Right lobe of liver (tissue), 6 donors: ENCODE measurements around the gene C17orf113. TPM values are rescaled to one million over a fixed set of nuclear protein-coding genes. Genes with fewer than 3 reads are reported as not detected.

Experiments used
- ATAC-seq, 4 donors: fragments of 200-7000 bp; cut with Tn5 transposase; one replicate each; pipeline ENCODE4 v1.9.1; 2020; ENCODE audit warnings: mild to moderate bottlenecking in 4 of 4, moderate library complexity in 4 of 4
- DNase-seq, 3 donors: peaks; one replicate each; pipeline ENCODE4 v3.0.0-alpha.2; 2020
- H3K27ac ChIP-seq, 3 donors: fragments of 200-600 bp; one replicate each; pipeline ENCODE4 v1.8.0; 2022
- H3K27me3 ChIP-seq, 2 donors: fragments of 200-600 bp; one replicate each; pipeline ENCODE4 v1.8.0; 2022
- H3K36me3 ChIP-seq, 4 donors: fragments of 200-600 bp; sonication (generic) in 1 of 4; one replicate each; pipeline versions ENCODE4 v1.5.1 to v1.8.0; 2017 to 2022; ENCODE audit warnings: control low read depth in 1 of 4
- H3K4me1 ChIP-seq, 4 donors: fragments of 200-600 bp; sonication (generic) in 1 of 4; one replicate each; pipeline versions ENCODE4 v1.5.1 to v1.8.0; 2017 to 2022; ENCODE audit warnings: control low read depth in 1 of 4
- H3K4me3 ChIP-seq, 3 donors: fragments of 200-600 bp; one replicate each; pipeline ENCODE4 v1.8.0; 2022
- H3K9me3 ChIP-seq, 4 donors: fragments of 200-600 bp; sonication (generic) in 1 of 4; one replicate each; pipeline versions ENCODE4 v1.5.1 to v1.8.0; 2017 to 2022; ENCODE audit warnings: control low read depth in 1 of 4
- CTCF ChIP-seq, 4 donors: fragments of 200-600 bp in 3 of 4; fragments of 450-650 bp in 1 of 4; IDR thresholded peaks; one replicate each; pipeline versions ENCODE4 v1.5.1 to v1.8.0; 2016 to 2022; ENCODE audit warnings: antibody characterized with exemption in 4 of 4, mild to moderate bottlenecking in 2 of 4
- POLR2A ChIP-seq: fragments of 450-650 bp; IDR thresholded peaks from one replicate; pipeline ENCODE4 v1.6.1; 2017; ENCODE audit warnings: antibody characterized with exemption, mild to moderate bottlenecking
- WGBS: methylation state at CpG from one replicate; pipeline ENCODE4 v1.1.6; 2018; ENCODE audit warnings: low coverage, low lambda C conversion rate; ENCODE audit not compliant: insufficient coverage; ENCODE audit errors: missing lambda C conversion rate; 5-methylcytosine and 5-hydroxymethylcytosine counted together
- intact Hi-C, 2 donors: fragments of 100-400 bp; cut with DNase I; formaldehyde crosslinking; loops; one replicate each; pipeline versions ENCODE4 v1.11.2 to v1.14.1; 2022
- total RNA-seq, 6 experiments: library from RNA; depleted of rRNA in 2 of 6; stranded (reverse); fragments of >200 nt in 2 of 6; fragmentation: NEBNext Ultra II Directional in 3 of 6; extraction: Animal tissue kit (Norgen Biotek cat#: 25700) in 3 of 6; gene quantifications; one replicate each; pipeline versions ENCODE4 v1.1.0 to v1.2.4, GENCODE V29; 2016 to 2023
- donor health status: DM: no; HTN: yes; CAD: no.
- donor health status: DM: no; HTN: no; CAD: no.
- donor health status: DM: no; HTN: no; CAD: no.
- donor health status: DM: no; HTN: yes; CAD: no.
- donor health status: DM: no; HTN: yes; CAD: no.

C17orf113 gene
- total RNA-seq, 6 experiments from 2014 or later = 0.06 to 0.42 (median 0.12) TPM

GRCh38 chr17:42053731-42054500 is 3.5 kb upstream of the C17orf113 start:
- TF ChIP-seq POLR2A (no peak), CTCF (IDR thresholded peaks at IDR 0.05) (no peak)
- intact Hi-C loops = no loop called here
- Histone ChIP-seq H3K36me3 (no peaks in the 10 kb centered on the region), H3K9me3 (no peaks in the 10 kb centered on the region), H3K27me3 (no peaks in the 10 kb centered on the region), H3K4me1 (peaks cover 0 to 3% (median 0%) of the 10 kb centered on the region in 4 donors), H3K4me3 (no peak overlapping the region), H3K27ac (no peak overlapping the region)
- DNase-seq (no peak), ATAC-seq (no peak)
- 32% methylated on average over 11 of the region's 12 CpGs for WGBS

- ATAC-seq = no peak
- TF ChIP-seq CTCF (IDR thresholded peaks at IDR 0.05) (no peak), POLR2A (no peak)
- peaks cover 0 to 3% (median 0%) of the 10 kb centered on the region in 4 donors for H3K4me1 ChIP-seq
- no peaks in the 10 kb centered on the region for H3K36me3 ChIP-seq
- intact Hi-C loops = no loop called here
- H3K27ac ChIP-seq = no peak overlapping the region
- no peaks in the 10 kb centered on the region for H3K27me3 ChIP-seq
- H3K4me3 ChIP-seq = no peak overlapping the region
- 44% methylated on average over 4 of the region's 6 CpGs for WGBS
- DNase-seq = no peak
- no peaks in the 10 kb centered on the region for H3K9me3 ChIP-seq
Measured at GRCh38 chr17:42052346-42052877, 2.0 kb upstream of the C17orf113 start.

GRCh38 chr17:42051645-42052044 is 1.2 kb upstream of the C17orf113 start:
- Histone ChIP-seq H3K4me1 (peaks cover 0 to 3% (median 0%) of the 10 kb centered on the region in 4 donors), H3K9me3 (no peaks in the 10 kb centered on the region), H3K27ac (no peak overlapping the region), H3K4me3 (no peak overlapping the region), H3K36me3 (no peaks in the 10 kb centered on the region), H3K27me3 (no peaks in the 10 kb centered on the region)
- no peak for ATAC-seq
- intact Hi-C loops = no loop called here
- TF ChIP-seq CTCF (IDR thresholded peaks at IDR 0.05) = no peak
- TF ChIP-seq POLR2A = no peak
- whole genome bisulfite sequencing = no CpG with 5 or more reads among the region's 7 CpGs
- DNase-seq = no peak

GRCh38 chr17:42051013-42051400 is 606 bp upstream of the C17orf113 start:
- Histone ChIP-seq H3K36me3 (no peaks in the 10 kb centered on the region), H3K4me3 (peak overlapping the region; percentile 58 to 65 (median 59)), H3K27me3 (no peaks in the 10 kb centered on the region), H3K27ac (no peak overlapping the region), H3K9me3 (no peaks in the 10 kb centered on the region), H3K4me1 (peaks cover 0 to 3% (median 0%) of the 10 kb centered on the region in 4 donors)
- WGBS = 66% methylated on average over 7 of the region's 8 CpGs
- TF ChIP-seq CTCF (IDR thresholded peaks at IDR 0.05) (no peak), POLR2A (no peak)
- intact Hi-C loops = no loop called here
- DNase-seq (no peak), ATAC-seq (peak in 3 of 4 donors; percentile 10 to 23 (median 10))
